SK-N-SH treated with all-trans-retinoic acid at 6 μM for 48 hours (cell line): ENCODE data around the gene REC114.
"Not testable (repeated sequence)": the region's sequence is repeated elsewhere in the genome, so short reads cannot be mapped to it uniquely, and the experiment has no call there.

Experiments
- ATAC-seq: fragments of 200-7000 bp; cut with Tn5 transposase; 3 replicates; pipeline ENCODE4 v1.9.1; 2020; ENCODE audit warnings: mild to moderate bottlenecking, moderate library complexity
- ARNTL ChIP-seq: fragments of 450-650 bp; formaldehyde crosslinking; IDR thresholded peaks from 2 replicates; pipeline ENCODE4 v1.5.0; 2020; ENCODE audit warnings: low read depth, mild to moderate bottlenecking, moderate library complexity, borderline replicate concordance
- CSDC2 ChIP-seq: fragments of 250-450 bp; sonication (Bioruptor Pico); IDR thresholded peaks from 2 replicates; pipeline ENCODE4 v1.5.0; 2020; ENCODE audit warnings: mild to moderate bottlenecking, moderate library complexity
- CSRNP3 ChIP-seq: fragments of 250-450 bp; sonication (Bioruptor Pico); IDR thresholded peaks from 2 replicates; pipeline ENCODE4 v1.5.1; 2021; ENCODE audit warnings: mild to moderate bottlenecking, moderate library complexity
- ESRRG ChIP-seq: fragments of 250-450 bp; sonication (Bioruptor Pico); IDR thresholded peaks from 2 replicates; pipeline ENCODE4 v1.6.1; 2021; ENCODE audit warnings: mild to moderate bottlenecking
- GLIS3 ChIP-seq: fragments of 250-450 bp; sonication (Bioruptor Pico); IDR thresholded peaks from 2 replicates; pipeline ENCODE4 v1.5.0; 2020; ENCODE audit warnings: mild to moderate bottlenecking, moderate library complexity
- ISL1 ChIP-seq: fragments of 250-450 bp; sonication (Bioruptor Pico); IDR thresholded peaks from 2 replicates; pipeline ENCODE4 v2.1.2; 2022; ENCODE audit warnings: mild to moderate bottlenecking, moderate library complexity
- OSR1 ChIP-seq: fragments of 250-450 bp; sonication (Bioruptor Pico); IDR thresholded peaks from 2 replicates; pipeline ENCODE4 v1.8.0; 2022; ENCODE audit warnings: moderate library complexity, mild to moderate bottlenecking, inconsistent platforms
- PPARA ChIP-seq: fragments of 250-450 bp; sonication (Bioruptor Pico); IDR thresholded peaks from 2 replicates; pipeline ENCODE4 v1.5.0; 2020; ENCODE audit warnings: mild to moderate bottlenecking, borderline replicate concordance
- RARB ChIP-seq: fragments of 250-450 bp; sonication (Bioruptor Pico); IDR thresholded peaks from 2 replicates; pipeline ENCODE4 v1.8.0; 2021; ENCODE audit warnings: mild to moderate bottlenecking, moderate library complexity
- SNAI2 ChIP-seq: fragments of 250-450 bp; sonication (Bioruptor Pico); IDR thresholded peaks from 2 replicates; pipeline ENCODE4 v1.5.0; 2020; ENCODE audit warnings: mild to moderate bottlenecking, moderate library complexity
- TOX ChIP-seq: fragments of 250-450 bp; sonication (Bioruptor Pico); IDR thresholded peaks from 2 replicates; pipeline ENCODE4 v1.8.0; 2021; ENCODE audit warnings: mild to moderate bottlenecking, moderate library complexity, borderline replicate concordance
- ZC3H10 ChIP-seq: fragments of 250-450 bp; sonication (Bioruptor Pico); IDR thresholded peaks from 2 replicates; pipeline ENCODE4 v1.5.1; 2021; ENCODE audit warnings: mild to moderate bottlenecking, moderate library complexity
- ZFP3 ChIP-seq: fragments of 250-450 bp; sonication (Bioruptor Pico); IDR thresholded peaks from 2 replicates; pipeline ENCODE4 v1.5.0; 2020; ENCODE audit warnings: mild to moderate bottlenecking, moderate library complexity
- ZFP30 ChIP-seq: fragments of 450-650 bp; formaldehyde crosslinking; IDR thresholded peaks from 2 replicates; pipeline ENCODE4 v1.5.0; 2022; ENCODE audit warnings: mild to moderate bottlenecking, moderate library complexity
- ZNF565 ChIP-seq: fragments of 450-650 bp; formaldehyde crosslinking; conservative IDR thresholded peaks from 2 replicates; pipeline ENCODE4 v1.5.0; 2020; ENCODE audit warnings: low read depth, mild to moderate bottlenecking, moderate library complexity
- ZNF70 ChIP-seq: fragments of 450-650 bp; formaldehyde crosslinking; IDR thresholded peaks from 2 replicates; pipeline ENCODE4 v1.5.0; 2020; ENCODE audit warnings: mild to moderate bottlenecking, moderate library complexity
- ZNF8 ChIP-seq: fragments of 450-650 bp; formaldehyde crosslinking; IDR thresholded peaks from 2 replicates; pipeline ENCODE4 v1.5.0; 2020; ENCODE audit warnings: mild to moderate bottlenecking, moderate library complexity
- TF ChIP-seq, protein P1 (sequence below): fragments of 250-450 bp; sonication (Bioruptor Pico); IDR thresholded peaks from 2 replicates; pipeline ENCODE4 v1.5.0; 2020; ENCODE audit warnings: mild to moderate bottlenecking, moderate library complexity
- TF ChIP-seq, protein P2 (sequence below): fragments of 250-450 bp; sonication (Bioruptor Pico); IDR thresholded peaks from 2 replicates; pipeline ENCODE4 v1.8.0; 2020; ENCODE audit warnings: mild to moderate bottlenecking, moderate library complexity, borderline replicate concordance

REC114 gene

DNA sequence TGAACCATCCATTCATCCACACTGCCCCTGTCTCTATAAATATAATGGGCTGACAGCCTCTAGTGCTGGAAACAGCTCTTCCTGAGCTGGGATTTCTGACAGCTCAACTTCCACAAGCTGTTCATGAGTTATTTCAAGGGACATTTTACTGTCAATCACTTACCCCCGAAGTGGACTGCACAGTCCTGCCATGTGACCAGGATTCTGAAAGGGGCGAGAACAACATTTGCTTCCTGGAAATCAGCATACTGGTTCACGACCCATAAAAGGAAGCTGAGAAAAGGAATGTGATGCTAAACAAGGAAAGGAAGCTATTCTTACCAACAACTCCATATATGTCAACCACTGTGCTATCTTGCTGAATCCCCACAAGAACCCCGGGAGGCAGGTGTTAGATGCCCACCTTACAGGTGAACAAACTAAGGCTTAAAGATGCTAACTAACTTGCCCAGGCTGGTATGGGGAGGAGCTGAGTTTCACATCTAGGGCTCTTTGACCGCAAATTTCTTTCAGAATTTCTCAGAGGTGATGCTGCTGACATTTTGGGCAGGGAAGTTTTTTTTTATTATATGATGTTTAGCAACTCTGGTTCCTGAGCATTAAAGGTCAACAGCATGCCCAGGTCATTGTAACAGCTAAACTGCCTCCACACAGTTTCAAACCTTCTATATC lies 16.5 kb upstream of the REC114 start:
- ATAC-seq, result no peak
- no peak for TF ChIP-seq ARNTL
- TF ChIP-seq, protein P1, sequence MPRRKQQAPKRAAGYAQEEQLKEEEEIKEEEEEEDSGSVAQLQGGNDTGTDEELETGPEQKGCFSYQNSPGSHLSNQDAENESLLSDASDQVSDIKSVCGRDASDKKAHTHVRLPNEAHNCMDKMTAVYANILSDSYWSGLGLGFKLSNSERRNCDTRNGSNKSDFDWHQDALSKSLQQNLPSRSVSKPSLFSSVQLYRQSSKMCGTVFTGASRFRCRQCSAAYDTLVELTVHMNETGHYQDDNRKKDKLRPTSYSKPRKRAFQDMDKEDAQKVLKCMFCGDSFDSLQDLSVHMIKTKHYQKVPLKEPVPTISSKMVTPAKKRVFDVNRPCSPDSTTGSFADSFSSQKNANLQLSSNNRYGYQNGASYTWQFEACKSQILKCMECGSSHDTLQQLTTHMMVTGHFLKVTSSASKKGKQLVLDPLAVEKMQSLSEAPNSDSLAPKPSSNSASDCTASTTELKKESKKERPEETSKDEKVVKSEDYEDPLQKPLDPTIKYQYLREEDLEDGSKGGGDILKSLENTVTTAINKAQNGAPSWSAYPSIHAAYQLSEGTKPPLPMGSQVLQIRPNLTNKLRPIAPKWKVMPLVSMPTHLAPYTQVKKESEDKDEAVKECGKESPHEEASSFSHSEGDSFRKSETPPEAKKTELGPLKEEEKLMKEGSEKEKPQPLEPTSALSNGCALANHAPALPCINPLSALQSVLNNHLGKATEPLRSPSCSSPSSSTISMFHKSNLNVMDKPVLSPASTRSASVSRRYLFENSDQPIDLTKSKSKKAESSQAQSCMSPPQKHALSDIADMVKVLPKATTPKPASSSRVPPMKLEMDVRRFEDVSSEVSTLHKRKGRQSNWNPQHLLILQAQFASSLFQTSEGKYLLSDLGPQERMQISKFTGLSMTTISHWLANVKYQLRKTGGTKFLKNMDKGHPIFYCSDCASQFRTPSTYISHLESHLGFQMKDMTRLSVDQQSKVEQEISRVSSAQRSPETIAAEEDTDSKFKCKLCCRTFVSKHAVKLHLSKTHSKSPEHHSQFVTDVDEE (CRISPR knock-in tag), result no peak
- TF ChIP-seq ZNF565 (CRISPR knock-in tag), result no peak
- no peak for TF ChIP-seq PPARA (CRISPR knock-in tag)
- no peak for TF ChIP-seq TOX (CRISPR knock-in tag)

DNA sequence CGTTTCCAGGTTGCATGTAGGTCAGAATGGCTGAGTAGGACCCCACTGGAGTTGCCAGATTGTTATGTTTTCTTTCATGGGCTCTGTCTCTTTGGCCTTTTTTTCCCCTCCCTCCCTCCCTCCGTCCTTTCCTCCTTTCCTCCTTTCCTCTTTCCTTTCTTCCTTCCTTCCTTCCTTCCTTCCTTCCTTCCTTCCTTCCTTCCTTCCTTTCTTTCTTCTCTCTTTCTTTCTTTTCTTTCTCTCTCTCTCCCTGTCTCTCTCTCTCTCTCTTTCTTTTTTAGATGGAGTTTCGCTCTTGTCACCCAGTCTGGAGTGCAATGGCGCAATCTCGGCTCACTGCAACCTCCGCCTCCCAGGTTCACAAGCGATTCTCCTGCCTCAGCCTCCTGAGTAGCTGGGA lies 11.6 kb upstream of the REC114 start:
- ATAC-seq, result not testable (repeated sequence)

DNA sequence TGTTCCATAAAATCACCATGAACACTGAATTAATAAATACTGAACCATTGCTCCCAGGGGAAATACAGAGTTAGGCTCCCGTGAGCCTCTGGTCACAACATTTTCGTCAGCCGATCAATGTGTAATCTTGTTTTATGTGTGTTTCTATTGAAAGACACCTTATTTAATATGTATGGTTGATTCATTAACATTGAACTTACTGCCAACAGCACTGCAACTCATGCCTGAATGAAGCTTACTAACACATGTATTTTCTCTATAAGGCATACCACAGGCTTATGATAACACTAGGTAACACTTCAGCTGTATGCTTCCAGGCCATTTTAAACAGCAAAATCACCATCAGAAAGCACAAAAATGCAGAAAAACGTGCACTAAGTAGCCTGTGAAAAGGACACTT lies 9.1 kb upstream of the REC114 start:
- no peak for TF ChIP-seq OSR1 (CRISPR knock-in tag)
- no peak for ATAC-seq

DNA sequence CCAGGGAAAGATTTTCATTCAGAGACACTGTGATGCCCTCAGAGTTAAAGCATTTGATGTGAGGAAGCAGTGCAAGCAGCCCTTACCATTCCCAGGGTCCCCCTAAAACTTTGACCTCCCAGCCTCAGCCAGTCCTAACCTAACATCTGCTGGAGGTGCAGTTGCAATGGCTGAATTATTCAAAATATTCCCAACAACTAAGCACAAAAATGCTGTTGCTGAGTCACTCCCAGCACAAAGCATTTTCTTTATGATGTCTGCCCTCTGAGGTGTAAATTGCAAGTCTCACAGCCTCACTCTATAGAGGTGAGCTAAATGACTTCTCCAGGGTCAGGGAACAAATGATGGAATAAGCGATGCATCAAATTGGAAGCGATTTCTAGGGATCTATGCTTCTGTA lies 6.4 kb upstream of the REC114 start:
- TF ChIP-seq, protein P2, sequence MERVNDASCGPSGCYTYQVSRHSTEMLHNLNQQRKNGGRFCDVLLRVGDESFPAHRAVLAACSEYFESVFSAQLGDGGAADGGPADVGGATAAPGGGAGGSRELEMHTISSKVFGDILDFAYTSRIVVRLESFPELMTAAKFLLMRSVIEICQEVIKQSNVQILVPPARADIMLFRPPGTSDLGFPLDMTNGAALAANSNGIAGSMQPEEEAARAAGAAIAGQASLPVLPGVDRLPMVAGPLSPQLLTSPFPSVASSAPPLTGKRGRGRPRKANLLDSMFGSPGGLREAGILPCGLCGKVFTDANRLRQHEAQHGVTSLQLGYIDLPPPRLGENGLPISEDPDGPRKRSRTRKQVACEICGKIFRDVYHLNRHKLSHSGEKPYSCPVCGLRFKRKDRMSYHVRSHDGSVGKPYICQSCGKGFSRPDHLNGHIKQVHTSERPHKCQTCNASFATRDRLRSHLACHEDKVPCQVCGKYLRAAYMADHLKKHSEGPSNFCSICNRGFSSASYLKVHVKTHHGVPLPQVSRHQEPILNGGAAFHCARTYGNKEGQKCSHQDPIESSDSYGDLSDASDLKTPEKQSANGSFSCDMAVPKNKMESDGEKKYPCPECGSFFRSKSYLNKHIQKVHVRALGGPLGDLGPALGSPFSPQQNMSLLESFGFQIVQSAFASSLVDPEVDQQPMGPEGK (CRISPR knock-in tag), result no peak
- TF ChIP-seq ZNF8 (CRISPR knock-in tag) (no peak), PPARA (CRISPR knock-in tag) (no peak), SNAI2 (CRISPR knock-in tag) (no peak), CSDC2 (CRISPR knock-in tag) (no peak)
- ATAC-seq, result no peak

DNA sequence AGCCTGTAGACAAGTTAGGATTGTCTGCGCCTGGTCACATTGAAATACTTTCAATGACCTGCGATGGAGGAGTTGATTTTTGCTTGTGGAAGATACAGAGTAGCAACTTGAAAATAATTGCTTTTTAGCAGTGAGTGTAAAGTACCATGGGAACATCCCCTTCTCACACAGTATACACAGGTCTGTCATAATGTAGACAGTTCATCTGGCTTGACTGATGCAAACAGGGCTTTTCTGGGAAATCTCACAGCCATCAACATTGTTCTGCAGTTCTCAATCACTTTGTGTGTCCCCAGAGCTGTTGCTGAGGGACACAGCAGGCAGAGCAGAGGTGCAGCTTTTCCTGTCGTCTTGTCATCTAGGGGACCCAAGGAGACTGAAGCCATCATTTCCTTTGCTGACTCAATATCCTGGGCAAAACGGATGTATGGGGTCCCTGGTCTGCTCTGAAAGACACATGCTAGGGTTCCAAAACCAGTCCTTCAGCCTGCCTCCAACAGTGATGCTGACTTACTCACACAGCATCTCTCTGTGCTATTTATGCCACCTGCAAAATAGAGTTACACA lies 5.3 kb upstream of the REC114 start:
- ATAC-seq, result no peak
- TF ChIP-seq ESRRG (CRISPR knock-in tag) (no peak), CSDC2 (CRISPR knock-in tag) (no peak), ISL1 (CRISPR knock-in tag) (no peak), GLIS3 (CRISPR knock-in tag) (no peak), ARNTL (no peak), TOX (CRISPR knock-in tag) (no peak), SNAI2 (CRISPR knock-in tag) (no peak), ZC3H10 (CRISPR knock-in tag) (no peak), ZNF8 (CRISPR knock-in tag) (no peak), PPARA (CRISPR knock-in tag) (no peak), ZFP3 (CRISPR knock-in tag) (no peak), RARB (CRISPR knock-in tag) (no peak), ZFP30 (CRISPR knock-in tag) (no peak), CSRNP3 (CRISPR knock-in tag) (no peak), ZNF565 (CRISPR knock-in tag) (no peak), ZNF70 (CRISPR knock-in tag) (no peak), OSR1 (CRISPR knock-in tag) (no peak)
- TF ChIP-seq, protein P2 (CRISPR knock-in tag), result no peak
- TF ChIP-seq, protein P1 (CRISPR knock-in tag), result no peak
